Thymus (tissue), 11 donors: ENCODE measurements around the gene TEX264. TPM values are rescaled to one million over a fixed set of nuclear protein-coding genes. Genes with fewer than 3 reads are reported as not detected.

Experiments used
- DNase-seq, 9 donors: peaks; one replicate each; pipeline ENCODE4 v3.0.0-alpha.2; 2013; ENCODE audit warnings: low spot score in 9 of 9, low read depth in 6 of 9, missing footprints in 1 of 9
- H3K27ac ChIP-seq, 2 donors: one replicate each; pipeline ENCODE4 v1.5.1; 2013; ENCODE audit warnings: control low read depth in 1 of 2, low read depth in 1 of 2, low read length in 1 of 2, mild to moderate bottlenecking in 1 of 2, moderate library complexity in 1 of 2
- H3K27me3 ChIP-seq, 2 donors: one replicate each; pipeline ENCODE4 v1.5.1; 2013; ENCODE audit warnings: low read length in 1 of 2; ENCODE audit not compliant: control insufficient read depth in 2 of 2, insufficient read depth in 1 of 2
- H3K36me3 ChIP-seq, 2 donors: one replicate each; pipeline ENCODE4 v1.5.1; 2013; ENCODE audit warnings: low read length in 1 of 2, mild to moderate bottlenecking in 1 of 2, moderate library complexity in 1 of 2; ENCODE audit not compliant: control insufficient read depth in 2 of 2, insufficient read depth in 2 of 2
- H3K4me1 ChIP-seq, 2 donors: one replicate each; pipeline ENCODE4 v1.5.1; 2013; ENCODE audit warnings: low read length in 2 of 2; ENCODE audit not compliant: control insufficient read depth in 2 of 2, insufficient read depth in 2 of 2
- H3K4me3 ChIP-seq, 2 donors: one replicate each; pipeline ENCODE4 v1.5.1; 2013; ENCODE audit warnings: low read length in 2 of 2, control low read depth in 1 of 2, mild to moderate bottlenecking in 1 of 2
- H3K9me3 ChIP-seq, 2 donors: one replicate each; pipeline ENCODE4 v1.5.1; 2013; ENCODE audit warnings: low read length in 1 of 2, mild to moderate bottlenecking in 1 of 2; ENCODE audit not compliant: control insufficient read depth in 2 of 2, insufficient read depth in 1 of 2
- WGBS: extraction: QIAGEN DNeasy Blood & Tissue Kit; methylation state at CpG from one replicate; pipeline ENCODE4 v1.1.7; 2013; 5-methylcytosine and 5-hydroxymethylcytosine counted together
- polyA plus RNA-seq: library from polyadenylated mRNA; stranded (reverse); fragments of 200-250 nt; gene quantifications from one replicate; pipeline ENCODE4 v1.2.3, GENCODE V29; 2013
- total RNA-seq: library from RNA; stranded (reverse); fragments of 120-200 nt; gene quantifications from one replicate; pipeline ENCODE4 v1.2.4, GENCODE V29; 2013
- donor health status: healthy.

Gene TEX264
- total and polyA plus RNA-seq, 2 donors = 38.4 to 61.1 TPM

GRCh38 chr3:51671734-51672475 is 853 bp downstream of the TEX264 start:
- H3K36me3 ChIP-seq = peaks cover 0 to 16% of the 10 kb centered on the region in 2 donors
- peak in 6 of 9 donors; percentile 39 to 73 (median 42) for DNase-seq
- H3K9me3 ChIP-seq = no peaks in the 10 kb centered on the region
- H3K4me1 ChIP-seq = peaks cover 6 to 36% of the 10 kb centered on the region in 2 donors
- peak overlapping the region; percentile 75 to 95 for H3K4me3 ChIP-seq
- peak overlapping the region; percentile 75 to 86 for H3K27ac ChIP-seq
- 10% methylated on average over 40 of the region's 40 CpGs for WGBS
- H3K27me3 ChIP-seq = no peaks in the 10 kb centered on the region

GRCh38 chr3:51673181-51673801 is 2.2 kb downstream of the TEX264 start:
- H3K27ac ChIP-seq = no peak overlapping the region
- no peak for DNase-seq
- H3K27me3 ChIP-seq = no peaks in the 10 kb centered on the region
- peaks cover 6 to 36% of the 10 kb centered on the region in 2 donors for H3K4me1 ChIP-seq
- 96% methylated on average over 4 of the region's 4 CpGs for WGBS
- peaks cover 0 to 16% of the 10 kb centered on the region in 2 donors for H3K36me3 ChIP-seq
- no peaks in the 10 kb centered on the region for H3K9me3 ChIP-seq
- no peak overlapping the region for H3K4me3 ChIP-seq

- no peaks in the 10 kb centered on the region for H3K9me3 ChIP-seq
- H3K4me3 ChIP-seq = no peak overlapping the region
- no peak for DNase-seq
- H3K27ac ChIP-seq = no peak overlapping the region
- H3K27me3 ChIP-seq = no peaks in the 10 kb centered on the region
- H3K4me1 ChIP-seq = peaks cover 6 to 32% of the 10 kb centered on the region in 2 donors
- H3K36me3 ChIP-seq = peaks cover 0 to 16% of the 10 kb centered on the region in 2 donors
- 96% methylated on average over 14 of the region's 14 CpGs for WGBS
Measured at GRCh38 chr3:51673802-51674654, 3.0 kb downstream of the TEX264 start.

- Histone ChIP-seq H3K4me3 (no peak overlapping the region), H3K9me3 (no peaks in the 10 kb centered on the region), H3K27me3 (no peaks in the 10 kb centered on the region), H3K36me3 (peaks cover 0 to 16% of the 10 kb centered on the region in 2 donors), H3K4me1 (peaks cover 6 to 22% of the 10 kb centered on the region in 2 donors), H3K27ac (no peak overlapping the region)
- DNase-seq = no peak
- WGBS = 91% methylated on average over 2 of the region's 2 CpGs
Measured at GRCh38 chr3:51675201-51675611, 4.2 kb downstream of the TEX264 start.

GRCh38 chr3:51676102-51676640 is 5.1 kb downstream of the TEX264 start:
- no peaks in the 10 kb centered on the region for H3K9me3 ChIP-seq
- peaks cover 0 to 16% of the 10 kb centered on the region in 2 donors for H3K36me3 ChIP-seq
- no peak overlapping the region for H3K4me3 ChIP-seq
- 91% methylated on average over 3 of the region's 3 CpGs for WGBS
- H3K27ac ChIP-seq = no peak overlapping the region
- DNase-seq = no peak
- no peaks in the 10 kb centered on the region for H3K27me3 ChIP-seq
- H3K4me1 ChIP-seq = peaks cover 0 to 24% of the 10 kb centered on the region in 2 donors

GRCh38 chr3:51677358-51677757 is 6.3 kb downstream of the TEX264 start:
- Histone ChIP-seq H3K36me3 (peaks cover 0 to 17% of the 10 kb centered on the region in 2 donors), H3K4me1 (peaks cover 7 to 30% of the 10 kb centered on the region in 2 donors), H3K27me3 (no peaks in the 10 kb centered on the region), H3K9me3 (no peaks in the 10 kb centered on the region), H3K27ac (no peak overlapping the region), H3K4me3 (no peak overlapping the region)
- WGBS = 99% methylated on average over 3 of the region's 3 CpGs
- no peak for DNase-seq

- Histone ChIP-seq H3K4me1 (peaks cover 7 to 32% of the 10 kb centered on the region in 2 donors), H3K4me3 (no peak overlapping the region), H3K36me3 (peaks cover 0 to 21% of the 10 kb centered on the region in 2 donors), H3K27ac (no peak overlapping the region), H3K9me3 (no peaks in the 10 kb centered on the region), H3K27me3 (no peaks in the 10 kb centered on the region)
- 93% methylated on average over 1 of the region's 1 CpG for WGBS
- no peak for DNase-seq
Measured at GRCh38 chr3:51678186-51678585, 7.1 kb downstream of the TEX264 start.

- peaks cover 7 to 31% of the 10 kb centered on the region in 2 donors for H3K4me1 ChIP-seq
- no peak overlapping the region for H3K4me3 ChIP-seq
- 95% methylated on average over 2 of the region's 2 CpGs for WGBS
- H3K27ac ChIP-seq = no peak overlapping the region
- no peaks in the 10 kb centered on the region for H3K27me3 ChIP-seq
- H3K36me3 ChIP-seq = peaks cover 0 to 26% of the 10 kb centered on the region in 2 donors
- DNase-seq = no peak
- no peaks in the 10 kb centered on the region for H3K9me3 ChIP-seq
Measured at GRCh38 chr3:51678641-51679040, 7.6 kb downstream of the TEX264 start.
